H1 (cell line): ENCODE data around the gene JAKMIP1. TPM values are rescaled to one million over a fixed set of nuclear protein-coding genes. Genes with fewer than 3 reads are reported as not detected.

Experiments used
- CTCF ChIA-PET: fragments of 300-600 bp; sonication (Branson Sonifier 250); formaldehyde crosslinking; loops from one replicate; lab custom pipeline; 2021; ENCODE audit not compliant: partially characterized antibody; lab: Charles Lee
- POLR2A ChIA-PET: fragments of 300-600 bp; sonication (Branson Sonifier 250); formaldehyde crosslinking; loops from one replicate; lab custom pipeline; 2021; ENCODE audit warnings: inconsistent platforms; ENCODE audit not compliant: partially characterized antibody; lab: Charles Lee
- DNase-seq, 2 experiments: peaks; one replicate each; pipeline versions ENCODE4 v3.0.0 to v3.0.0-alpha.2; 2010 to 2022; ENCODE audit warnings: low spot score in 2 of 2, low read depth in 1 of 2, mixed read lengths in 1 of 2
- FAIRE-seq: peaks from 2 replicates; lab custom pipeline; 2011; peaks lifted over from hg19 to GRCh38; lab: Jason Lieb, UNC
- H2AFZ ChIP-seq: 2 replicates; pipeline ENCODE4 v1.8.1; 2012; ENCODE audit warnings: low read length, inconsistent platforms
- H2AK5ac ChIP-seq: 2 replicates; pipeline ENCODE4 v1.6.1; 2013; ENCODE audit warnings: low read depth, low read length
- H2BK120ac ChIP-seq: replicated peaks from 2 replicates; pipeline ENCODE3; 2013; ENCODE audit warnings: low read depth, low read length, inconsistent platforms
- H2BK12ac ChIP-seq: 2 replicates; pipeline ENCODE4 v1.6.1; 2013; ENCODE audit warnings: low read depth, low read length
- H2BK15ac ChIP-seq: 2 replicates; pipeline ENCODE4 v1.6.1; 2013; ENCODE audit warnings: low read length
- H2BK20ac ChIP-seq: 2 replicates; pipeline ENCODE4 v1.6.1; 2013; ENCODE audit warnings: low read length
- H2BK5ac ChIP-seq: 2 replicates; pipeline ENCODE4 v1.6.1; 2013; ENCODE audit warnings: low read depth, low read length
- H3K14ac ChIP-seq: 2 replicates; pipeline ENCODE4 v1.6.1; 2013; ENCODE audit warnings: inconsistent platforms; ENCODE audit not compliant: insufficient read length
- H3K18ac ChIP-seq: 2 replicates; pipeline ENCODE4 v1.6.1; 2013; ENCODE audit warnings: low read length; ENCODE audit errors: extremely low read depth
- H3K23ac ChIP-seq: 2 replicates; pipeline ENCODE4 v1.6.1; 2013; ENCODE audit warnings: inconsistent platforms; ENCODE audit not compliant: insufficient read length
- H3K23me2 ChIP-seq: 2 replicates; pipeline ENCODE4 v1.6.1; 2013; ENCODE audit warnings: low read depth, low read length
- H3K27ac ChIP-seq: 2 replicates; pipeline ENCODE4 v1.6.1; 2011; ENCODE audit warnings: low read depth, low read length, inconsistent platforms
- H3K27me3 ChIP-seq, 4 experiments: replicated peaks in 1 of 4; 1 replicate in 1 of 4; 2 replicates in 3 of 4; pipeline versions ENCODE4 v1.6.1 to v1.8.1; 2011 to 2013; ENCODE audit warnings: low read length in 3 of 4, mild to moderate bottlenecking in 3 of 4, inconsistent platforms in 2 of 4, mixed read lengths in 2 of 4, moderate library complexity in 1 of 4; ENCODE audit not compliant: control insufficient read depth in 3 of 4, insufficient read depth in 3 of 4; ENCODE audit errors: extremely low read depth in 1 of 4
- H3K36me3 ChIP-seq, 4 experiments: 2 replicates each; pipeline versions ENCODE4 v1.6.1 to v1.8.1; 2011 to 2013; ENCODE audit warnings: mild to moderate bottlenecking in 4 of 4, low read length in 3 of 4, moderate library complexity in 2 of 4, control low read depth in 1 of 4, inconsistent platforms in 1 of 4; ENCODE audit not compliant: insufficient read depth in 4 of 4, control insufficient read depth in 2 of 4
- H3K4ac ChIP-seq: replicated peaks from 2 replicates; pipeline ENCODE3; 2013; ENCODE audit warnings: low read length, low read depth, mixed read lengths, inconsistent platforms; ENCODE audit not compliant: insufficient read length
- H3K4me1 ChIP-seq, 4 experiments: replicated peaks in 1 of 4; 1 replicate in 1 of 4; 2 replicates in 3 of 4; pipeline versions ENCODE4 v1.6.1 to v1.8.1; 2011 to 2013; ENCODE audit warnings: low read length in 3 of 4, inconsistent platforms in 2 of 4, mixed read lengths in 1 of 4; ENCODE audit not compliant: insufficient read depth in 4 of 4, control insufficient read depth in 3 of 4
- H3K4me2 ChIP-seq, 2 experiments: 2 replicates each; pipeline versions ENCODE4 v1.6.1 to v1.8.1; 2011 to 2013; ENCODE audit warnings: low read depth in 2 of 2, low read length in 2 of 2, control low read depth in 1 of 2, inconsistent platforms in 1 of 2, mild to moderate bottlenecking in 1 of 2; ENCODE audit not compliant: insufficient read depth in 1 of 2
- H3K4me3 ChIP-seq, 4 experiments: fragments of 200-600, 300-600 bp in 1 of 4; sonication (generic), shearing (Covaris generic), sonication (Bioruptor Twin) in 1 of 4; 2 replicates each; pipeline versions ENCODE4 v1.5.1 to v1.8.1; 2011 to 2016; ENCODE audit warnings: low read length in 4 of 4, low read depth in 3 of 4, control low read depth in 2 of 4, inconsistent platforms in 2 of 4, mild to moderate bottlenecking in 2 of 4, mixed read lengths in 1 of 4, moderate library complexity in 1 of 4; ENCODE audit not compliant: insufficient read depth in 2 of 4; ENCODE audit errors: extremely low read depth in 1 of 4
- H3K56ac ChIP-seq: replicated peaks from 2 replicates; pipeline ENCODE3; 2013; ENCODE audit warnings: low read depth, mild to moderate bottlenecking, mixed read lengths, low read length, inconsistent platforms; ENCODE audit not compliant: insufficient read length
- H3K79me1 ChIP-seq: 2 replicates; pipeline ENCODE4 v1.6.1; 2013; ENCODE audit warnings: low read depth, low read length, control low read depth
- H3K79me2 ChIP-seq, 2 experiments: 2 replicates each; pipeline versions ENCODE4 v1.6.1 to v1.8.1; 2012 to 2013; ENCODE audit warnings: low read length in 2 of 2, mild to moderate bottlenecking in 2 of 2, inconsistent platforms in 1 of 2; ENCODE audit not compliant: insufficient read depth in 2 of 2, control insufficient read depth in 1 of 2
- H3K9ac ChIP-seq, 4 experiments: replicated peaks in 1 of 4; 1 replicate in 1 of 4; 2 replicates in 3 of 4; pipeline versions ENCODE4 v1.6.1 to v1.8.1; 2011 to 2013; ENCODE audit warnings: low read depth in 3 of 4, low read length in 3 of 4, control low read depth in 2 of 4, mild to moderate bottlenecking in 2 of 4, moderate library complexity in 2 of 4, inconsistent platforms in 1 of 4; ENCODE audit errors: extremely low read depth in 1 of 4
- H3K9me3 ChIP-seq, 2 experiments: 2 replicates each; pipeline versions ENCODE4 v1.6.1 to v1.8.1; 2012 to 2013; ENCODE audit warnings: mild to moderate bottlenecking in 2 of 2, moderate library complexity in 2 of 2, control low read depth in 1 of 2, inconsistent platforms in 1 of 2, low read depth in 1 of 2, low read length in 1 of 2, mixed read lengths in 1 of 2; ENCODE audit not compliant: insufficient read depth in 2 of 2
- H4K20me1 ChIP-seq, 2 experiments: replicated peaks in 1 of 2; 2 replicates each; pipeline versions ENCODE3 to v1.8.1; 2011 to 2013; ENCODE audit warnings: inconsistent platforms in 2 of 2, low read length in 2 of 2, mild to moderate bottlenecking in 1 of 2; ENCODE audit not compliant: insufficient read depth in 2 of 2, control insufficient read depth in 1 of 2
- H4K5ac ChIP-seq: 2 replicates; pipeline ENCODE4 v1.6.1; 2013; ENCODE audit warnings: low read length, low read depth, mixed read lengths, inconsistent platforms; ENCODE audit not compliant: insufficient read length
- H4K8ac ChIP-seq: 2 replicates; pipeline ENCODE4 v1.8.0; 2013; ENCODE audit warnings: mild to moderate bottlenecking, moderate library complexity, low read length, inconsistent platforms; ENCODE audit not compliant: insufficient read depth; ENCODE audit errors: extremely low read depth
- H4K91ac ChIP-seq: replicated peaks from 2 replicates; pipeline ENCODE3; 2013; ENCODE audit warnings: low read length, mixed read lengths, inconsistent platforms; ENCODE audit not compliant: insufficient read length
- BACH1 ChIP-seq: IDR thresholded peaks from 2 replicates; pipeline ENCODE4 v1.6.1; 2012; ENCODE audit warnings: low read length, improper control_type of control experiment
- BCL11A ChIP-seq, 2 experiments: IDR thresholded peaks; one replicate each; pipeline ENCODE4 v1.6.1; 2011; ENCODE audit warnings: low read depth in 2 of 2, low read length in 2 of 2, mild to moderate bottlenecking in 2 of 2
- MAFK ChIP-seq: IDR thresholded peaks from 2 replicates; pipeline ENCODE4 v1.6.1; 2012; ENCODE audit warnings: low read depth, mild to moderate bottlenecking, improper control_type of control experiment, low read length
- POLR2A ChIP-seq, 2 experiments: IDR thresholded peaks; 1 replicate in 1 of 2; 2 replicates in 1 of 2; pipeline ENCODE4 v1.6.1; 2011; ENCODE audit warnings: low read depth in 2 of 2, low read length in 2 of 2, mild to moderate bottlenecking in 2 of 2; ENCODE audit errors: control extremely low read depth in 1 of 2
- RFX5 ChIP-seq: IDR thresholded peaks from 2 replicates; pipeline ENCODE4 v1.6.1; 2011; ENCODE audit warnings: low read depth, low read length, improper control_type of control experiment, borderline replicate concordance
- SIX5 ChIP-seq: IDR thresholded peaks from 2 replicates; pipeline ENCODE4 v1.6.1; 2011; ENCODE audit warnings: mild to moderate bottlenecking, low read depth, low read length
- SP1 ChIP-seq: IDR thresholded peaks from 2 replicates; pipeline ENCODE4 v1.6.1; 2011; ENCODE audit warnings: low read depth, low read length
- SP4 ChIP-seq: IDR thresholded peaks from 2 replicates; pipeline ENCODE4 v1.6.1; 2012; ENCODE audit warnings: low read length, inconsistent platforms
- TAF1 ChIP-seq: IDR thresholded peaks from 2 replicates; pipeline ENCODE4 v1.6.1; 2011; ENCODE audit warnings: mild to moderate bottlenecking, low read depth, low read length
- TEAD4 ChIP-seq: IDR thresholded peaks from 2 replicates; pipeline ENCODE4 v1.6.1; 2012; ENCODE audit warnings: low read depth, low read length, inconsistent platforms, mixed read lengths
- YY1 ChIP-seq: IDR thresholded peaks from 2 replicates; pipeline ENCODE4 v1.6.1; 2011; ENCODE audit warnings: low read depth, mild to moderate bottlenecking, low read length
- WGBS, 2 experiments: shearing (Covaris generic) in 1 of 2; methylation state at CpG; one replicate each; pipeline versions ENCODE4 v1.1.6 to v1.1.7; 2013 to 2015; ENCODE audit warnings: low lambda C conversion rate in 2 of 2, mixed read lengths in 2 of 2, inconsistent platforms in 1 of 2, low coverage in 1 of 2, missing lambda C conversion rate in 1 of 2; ENCODE audit not compliant: insufficient replicate concordance in 2 of 2, insufficient coverage in 1 of 2, insufficient read length in 1 of 2; ENCODE audit errors: extremely low coverage in 1 of 2, missing lambda C conversion rate in 1 of 2; 5-methylcytosine and 5-hydroxymethylcytosine counted together
- polyA plus RNA-seq, 7 experiments: library from polyadenylated mRNA; depleted of rRNA in 3 of 7; stranded (reverse) in 5 of 7; unstranded in 2 of 7; fragments of >200 nt in 5 of 7; fragments of 200-250 nt in 2 of 7; gene quantifications; 1 replicate in 5 of 7; 2 replicates in 1 of 7; 4 replicates in 1 of 7; pipeline versions ENCODE4 v1.2.1 to v1.2.3, GENCODE V29; 2011 to 2013; ENCODE audit warnings: missing spikeins in 2 of 7, mixed read lengths in 2 of 7
- total RNA-seq: library from RNA; stranded (reverse); fragmentation: NEBNext Ultra II Directional; extraction: Animal tissue kit (Norgen Biotek cat#: 25700); gene quantifications from 2 replicates; pipeline ENCODE4 v1.2.1, GENCODE V29; 2021

Gene JAKMIP1
- total and polyA plus RNA-seq, 2 of the 8 experiments (the other 6 are each of a cell fraction or from before 2014, with no cell fraction given): 2.5 to 4.4 TPM

DNA sequence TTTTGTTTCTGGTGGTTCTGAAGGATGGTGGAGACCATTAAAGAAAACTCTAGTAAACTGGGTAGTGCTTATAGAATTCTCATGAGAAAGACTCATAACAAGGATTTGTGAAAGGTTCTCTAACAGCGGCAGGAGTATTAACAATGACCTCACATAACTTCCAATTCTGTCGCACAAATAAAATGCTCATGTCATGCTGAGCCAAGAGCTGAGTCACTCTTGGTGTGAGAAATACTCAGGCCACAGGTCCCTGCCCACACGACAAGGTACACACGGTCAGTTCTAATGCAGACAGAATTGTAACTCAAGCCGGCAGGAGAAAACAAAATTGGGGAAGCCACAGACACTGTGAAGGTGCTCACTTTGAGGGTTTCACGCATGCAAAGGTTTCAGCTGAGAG, 147.7 kb downstream of the JAKMIP1 start:
- H3K79me2 ChIP-seq: no peaks in the 10 kb centered on the region
- TF ChIP-seq BACH1 (peak; percentile 80), POLR2A (IDR thresholded peaks at IDR 0.05; ENCODE audit: control extremely low read depth in 1 of 2, low read depth in 2 of 2, low read length in 2 of 2) (no peak), BCL11A (IDR thresholded peaks at IDR 0.05; ENCODE audit: low read depth in 2 of 2, low read length in 2 of 2) (no peak), RFX5 (no peak), TEAD4 (no peak), SP4 (no peak), TAF1 (no peak), SIX5 (no peak), MAFK (peak; percentile 29; the same call in 1 of the 2 replicates), YY1 (no peak), SP1 (no peak)
- TF ChIP-seq, all 59 proteins: peak for 2
- Histone ChIP-seq H2BK20ac (no peak overlapping the region), H2BK15ac (no peak overlapping the region), H2AK5ac (no peak overlapping the region), H3K23ac (no peak overlapping the region), H4K5ac (no peak overlapping the region), H3K27me3 (no peaks in the 10 kb centered on the region; a peak in 2 of 7 replicates), H3K9me3 (no peaks in the 10 kb centered on the region), H3K79me1 (no peaks in the 10 kb centered on the region), H2BK120ac (no peak overlapping the region), H2BK5ac (no peak overlapping the region), H3K4me1 (no peaks in the 10 kb centered on the region; a peak in 1 of 7 replicates), H4K8ac (no peak overlapping the region), H3K4me2 (no peak overlapping the region), H3K9ac (no peak overlapping the region), H3K4me3 (no peak overlapping the region), H3K14ac (no peak overlapping the region), H4K20me1 (peaks cover 2% of the 10 kb centered on the region in 2 experiments), H3K56ac (no peak overlapping the region), H2AFZ (no peak overlapping the region), H4K91ac (no peak overlapping the region), H3K36me3 (no peaks in the 10 kb centered on the region), H3K4ac (no peak overlapping the region), H3K27ac (no peak overlapping the region), H2BK12ac (no peak overlapping the region), H3K23me2 (no peaks in the 10 kb centered on the region), H3K18ac (no peak overlapping the region)
- POLR2A ChIA-PET: no interaction called here
- no peak for FAIRE-seq
- DNase-seq: no peak
- CTCF ChIA-PET: interaction anchor here (0.6 to 2.0 kb wide), 3 partner anchors 32 to 54 kb away, joined by 3 to 7 read pairs (median 5); no protein-coding TSS in a partner anchor
- WGBS, 2 experiments: 88% methylated on average over 6 of the region's 6 CpGs; no CpG with 5 or more reads in 1 of the 2 experiments
